KMS-11 (cell line): ENCODE measurements around the gene ASB15.

Experiments
- H2AFZ ChIP-seq: fragments of 200-600 bp; sonication (generic); 2 replicates; pipeline ENCODE4 v1.6.1; 2016; ENCODE audit warnings: antibody characterized with exemption, mixed run types, low read depth
- H3K27ac ChIP-seq: fragments of 200-600 bp; sonication (generic); 2 replicates; pipeline ENCODE4 v1.6.1; 2016; ENCODE audit warnings: mild to moderate bottlenecking, mixed run types
- H3K27me3 ChIP-seq: fragments of 200-600 bp; sonication (generic); 2 replicates; pipeline ENCODE4 v1.6.1; 2017; ENCODE audit warnings: mild to moderate bottlenecking, low read depth, mixed run types, moderate library complexity; ENCODE audit not compliant: insufficient read depth
- H3K36me3 ChIP-seq: fragments of 200-600 bp; sonication (generic); 2 replicates; pipeline ENCODE4 v1.6.1; 2017; ENCODE audit warnings: mild to moderate bottlenecking, mixed run types; ENCODE audit not compliant: insufficient read depth
- H3K4me1 ChIP-seq: fragments of 200-600 bp; sonication (generic); 2 replicates; pipeline ENCODE4 v1.6.1; 2016; ENCODE audit warnings: mild to moderate bottlenecking, low read depth, mixed run types; ENCODE audit not compliant: poor library complexity, severe bottlenecking
- H3K4me2 ChIP-seq: fragments of 200-600 bp; sonication (generic); 2 replicates; pipeline ENCODE4 v1.7.0; 2016; ENCODE audit warnings: mild to moderate bottlenecking, mixed run types
- H3K4me3 ChIP-seq: fragments of 200-600 bp; sonication (generic); IDR thresholded peaks from 2 replicates; pipeline ENCODE4 v1.6.1; 2017; ENCODE audit warnings: low read depth, low read length, mixed read lengths; ENCODE audit not compliant: insufficient read depth
- H3K79me2 ChIP-seq: fragments of 200-600 bp; sonication (generic); 2 replicates; pipeline ENCODE4 v1.6.1; 2016; ENCODE audit warnings: low read depth, mixed run types; ENCODE audit not compliant: insufficient read depth
- H3K9ac ChIP-seq: fragments of 200-600 bp; sonication (generic); 2 replicates; pipeline ENCODE4 v1.6.1; 2016; ENCODE audit warnings: mild to moderate bottlenecking, mixed run types
- H4K20me1 ChIP-seq: fragments of 200-600 bp; sonication (generic); 2 replicates; pipeline ENCODE4 v1.6.1; 2016; ENCODE audit warnings: mild to moderate bottlenecking, mixed run types; ENCODE audit not compliant: insufficient read depth
- CTCF ChIP-seq: fragments of 200-600 bp; sonication (generic); conservative IDR thresholded peaks from 2 replicates; pipeline ENCODE4 v1.6.1; 2017; ENCODE audit warnings: low read depth, mild to moderate bottlenecking, antibody characterized with exemption, low read length, moderate library complexity, mixed read lengths

The ASB15 gene

GRCh38 chr7:123665896-123666295 is 64.3 kb downstream of the ASB15 start:
- Histone ChIP-seq H3K36me3 (no peaks in the 10 kb centered on the region), H3K9ac (no peak overlapping the region), H3K4me3 (no peak overlapping the region), H3K4me1 (no peaks in the 10 kb centered on the region), H4K20me1 (no peaks in the 10 kb centered on the region), H3K27ac (no peak overlapping the region), H2AFZ (no peak overlapping the region), H3K27me3 (no peaks in the 10 kb centered on the region), H3K4me2 (no peak overlapping the region), H3K79me2 (no peaks in the 10 kb centered on the region)
- no peak for TF ChIP-seq CTCF

- H3K9ac ChIP-seq, result no peak overlapping the region
- no peaks in the 10 kb centered on the region for H3K4me1 ChIP-seq
- H3K36me3 ChIP-seq, result no peaks in the 10 kb centered on the region
- no peaks in the 10 kb centered on the region for H3K79me2 ChIP-seq
- no peak for TF ChIP-seq CTCF
- H3K4me3 ChIP-seq, result no peak overlapping the region
- no peak overlapping the region for H2AFZ ChIP-seq
- no peaks in the 10 kb centered on the region for H4K20me1 ChIP-seq
- no peak overlapping the region for H3K4me2 ChIP-seq
- no peaks in the 10 kb centered on the region for H3K27me3 ChIP-seq
- no peak overlapping the region for H3K27ac ChIP-seq
Measured at GRCh38 chr7:123666492-123666891, 64.9 kb downstream of the ASB15 start.

- Histone ChIP-seq H4K20me1 (no peaks in the 10 kb centered on the region), H3K9ac (no peak overlapping the region), H2AFZ (no peak overlapping the region), H3K36me3 (no peaks in the 10 kb centered on the region), H3K27me3 (no peaks in the 10 kb centered on the region), H3K4me2 (no peak overlapping the region), H3K4me3 (no peak overlapping the region), H3K4me1 (no peaks in the 10 kb centered on the region), H3K27ac (no peak overlapping the region), H3K79me2 (no peaks in the 10 kb centered on the region)
- TF ChIP-seq CTCF, result no peak
Measured at GRCh38 chr7:123669485-123669884, 67.9 kb downstream of the ASB15 start.

- Histone ChIP-seq H3K4me1 (no peaks in the 10 kb centered on the region), H3K27ac (no peak overlapping the region), H3K4me3 (no peak overlapping the region), H4K20me1 (no peaks in the 10 kb centered on the region), H3K27me3 (no peaks in the 10 kb centered on the region), H3K36me3 (no peaks in the 10 kb centered on the region), H2AFZ (no peak overlapping the region), H3K79me2 (no peaks in the 10 kb centered on the region), H3K4me2 (no peak overlapping the region), H3K9ac (no peak overlapping the region)
- TF ChIP-seq CTCF, result no peak
Measured at GRCh38 chr7:123673137-123673732, 71.6 kb downstream of the ASB15 start.
